GM19468 (cell line): ENCODE data around the gene GTF2A1L.
"Not testable (repeated sequence)": the region's sequence is repeated elsewhere in the genome, so short reads cannot be mapped to it uniquely, and the experiment has no call there.

ENCODE experiments used
- ATAC-seq: cut with Tn5 transposase; IDR thresholded peaks from one replicate; pipeline ENCODE4 v1.9.1; 2021; ENCODE audit warnings: mild to moderate bottlenecking, moderate library complexity, moderate number of reproducible peaks; ENCODE audit not compliant: unreplicated experiment; ENCODE audit errors: extremely low read depth

Gene GTF2A1L

GRCh38 chr2:48617618-48618017 lies at the start of gene GTF2A1L:
GTF2A1L (plus strand) TSS chr2:48617856; CDS start chr2:48617875, 19 bp downstream.
- ATAC-seq = no peak

- no peak for ATAC-seq
Observed at GRCh38 chr2:48568547-48568946, 49.1 kb upstream of the GTF2A1L start.

- no peak for ATAC-seq
Observed at GRCh38 chr2:48569433-48569832, 48.2 kb upstream of the GTF2A1L start.

GRCh38 chr2:48572816-48573215 lies 44.8 kb upstream of the GTF2A1L start:
- no peak for ATAC-seq

GRCh38 chr2:48574353-48575287 lies 43.0 kb upstream of the GTF2A1L start:
- ATAC-seq = no peak

GRCh38 chr2:48578313-48578712 lies 39.3 kb upstream of the GTF2A1L start:
- no peak for ATAC-seq

- ATAC-seq = no peak
Observed at GRCh38 chr2:48583961-48584360, 33.7 kb upstream of the GTF2A1L start.

GRCh38 chr2:48584551-48584950 lies 33.1 kb upstream of the GTF2A1L start:
- ATAC-seq = no peak

- no peak for ATAC-seq
Observed at GRCh38 chr2:48586433-48586832, 31.2 kb upstream of the GTF2A1L start.

- ATAC-seq = no peak
Observed at GRCh38 chr2:48587560-48587959, 30.1 kb upstream of the GTF2A1L start.

- ATAC-seq = no peak
Observed at GRCh38 chr2:48587961-48588360, 29.7 kb upstream of the GTF2A1L start.

GRCh38 chr2:48588745-48589144 lies 28.9 kb upstream of the GTF2A1L start:
- ATAC-seq = no peak

- ATAC-seq = no peak
Observed at GRCh38 chr2:48589170-48589767, 28.4 kb upstream of the GTF2A1L start.

- no peak for ATAC-seq
Observed at GRCh38 chr2:48590017-48590416, 27.6 kb upstream of the GTF2A1L start.

GRCh38 chr2:48592067-48592466 lies 25.6 kb upstream of the GTF2A1L start:
- ATAC-seq = no peak

GRCh38 chr2:48596751-48597150 lies 20.9 kb upstream of the GTF2A1L start:
- ATAC-seq = not testable (repeated sequence)

GRCh38 chr2:48597492-48597891 lies 20.2 kb upstream of the GTF2A1L start:
- no peak for ATAC-seq

- ATAC-seq = no peak
Observed at GRCh38 chr2:48600204-48600813, 17.3 kb upstream of the GTF2A1L start.

GRCh38 chr2:48600917-48601316 lies 16.7 kb upstream of the GTF2A1L start:
- no peak for ATAC-seq

- ATAC-seq = no peak
Observed at GRCh38 chr2:48601349-48601748, 16.3 kb upstream of the GTF2A1L start.
